ENCODE results near the gene ADGRA1.
"Not testable (repeated sequence)": the region's sequence is repeated elsewhere in the genome, so short reads cannot be mapped to it uniquely, and the experiment has no call there.

ADGRA1 gene

DNA sequence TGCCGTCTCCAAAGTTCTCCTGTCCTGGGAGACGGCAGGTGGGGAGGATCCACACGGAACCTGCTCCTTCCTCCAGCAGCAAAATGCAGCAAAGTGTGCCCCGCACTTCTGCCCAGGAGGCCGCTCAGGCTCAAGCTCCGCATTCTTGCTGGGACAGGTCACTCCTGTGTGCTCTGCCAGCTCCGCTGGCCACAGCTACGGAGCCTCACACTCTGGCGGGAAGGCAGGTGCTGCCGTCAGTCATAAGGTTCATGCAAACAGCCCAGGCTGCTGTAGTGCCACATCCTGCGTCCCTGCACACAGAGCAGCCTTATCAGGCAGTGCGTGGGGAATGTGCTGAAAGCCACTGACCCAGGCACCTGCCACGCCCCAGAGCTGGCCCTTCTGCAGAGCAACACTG is 22.4 kb downstream of the ADGRA1 start:
- ChIA-PET CTCF (interaction anchor here (0.6 kb wide), 1 partner anchor 600 kb away, joined by 3 read pairs; no protein-coding TSS in a partner anchor), POLR2A (no interaction called here)
- Histone ChIP-seq H3K4me1 (ENCODE audit: control insufficient read depth, insufficient read depth, low read length) (no peaks in the 10 kb centered on the region), H3K27ac (ENCODE audit: extremely low read depth, low read depth, low read length) (no peak overlapping the region), H3K9me3 (ENCODE audit: control insufficient read depth, insufficient read depth, low read depth, low read length) (no peaks in the 10 kb centered on the region), H3K4me3 (ENCODE audit: low read depth, low read length) (no peak overlapping the region), H3K36me3 (ENCODE audit: control insufficient read depth in 2 of 2, insufficient read depth in 1 of 2, low read length in 2 of 2) (no peaks in the 10 kb centered on the region)
- TF ChIP-seq ZNF175 (tag by site-specific recombination; IDR thresholded peaks at IDR 0.05) (no peak), OVOL3 (tag by site-specific recombination; IDR thresholded peaks at IDR 0.05) (no peak), ZNF560 (tag by site-specific recombination; IDR thresholded peaks at IDR 0.05; ENCODE audit: borderline replicate concordance) (no peak), KLF7 (tag by site-specific recombination; IDR thresholded peaks at IDR 0.05; ENCODE audit: borderline replicate concordance) (no peak), ZBTB21 (tag by site-specific recombination; IDR thresholded peaks at IDR 0.05) (no peak), SP3 (tag by site-specific recombination; IDR thresholded peaks at IDR 0.05) (no peak), ZNF239 (tag by site-specific recombination; IDR thresholded peaks at IDR 0.05) (no peak), ZNF791 (tag by site-specific recombination; IDR thresholded peaks at IDR 0.05) (no peak), ZNF501 (tag by site-specific recombination; IDR thresholded peaks at IDR 0.05) (no peak), ZNF366 (tag by site-specific recombination; conservative IDR thresholded peaks at IDR 0.05) (no peak), WT1 (tag by site-specific recombination; IDR thresholded peaks at IDR 0.05) (no peak), ZNF621 (tag by site-specific recombination; IDR thresholded peaks at IDR 0.05) (no peak), KLF9 (tag by site-specific recombination; IDR thresholded peaks at IDR 0.05; ENCODE audit: low read depth) (no peak)
- TF ChIP-seq, protein P1, sequence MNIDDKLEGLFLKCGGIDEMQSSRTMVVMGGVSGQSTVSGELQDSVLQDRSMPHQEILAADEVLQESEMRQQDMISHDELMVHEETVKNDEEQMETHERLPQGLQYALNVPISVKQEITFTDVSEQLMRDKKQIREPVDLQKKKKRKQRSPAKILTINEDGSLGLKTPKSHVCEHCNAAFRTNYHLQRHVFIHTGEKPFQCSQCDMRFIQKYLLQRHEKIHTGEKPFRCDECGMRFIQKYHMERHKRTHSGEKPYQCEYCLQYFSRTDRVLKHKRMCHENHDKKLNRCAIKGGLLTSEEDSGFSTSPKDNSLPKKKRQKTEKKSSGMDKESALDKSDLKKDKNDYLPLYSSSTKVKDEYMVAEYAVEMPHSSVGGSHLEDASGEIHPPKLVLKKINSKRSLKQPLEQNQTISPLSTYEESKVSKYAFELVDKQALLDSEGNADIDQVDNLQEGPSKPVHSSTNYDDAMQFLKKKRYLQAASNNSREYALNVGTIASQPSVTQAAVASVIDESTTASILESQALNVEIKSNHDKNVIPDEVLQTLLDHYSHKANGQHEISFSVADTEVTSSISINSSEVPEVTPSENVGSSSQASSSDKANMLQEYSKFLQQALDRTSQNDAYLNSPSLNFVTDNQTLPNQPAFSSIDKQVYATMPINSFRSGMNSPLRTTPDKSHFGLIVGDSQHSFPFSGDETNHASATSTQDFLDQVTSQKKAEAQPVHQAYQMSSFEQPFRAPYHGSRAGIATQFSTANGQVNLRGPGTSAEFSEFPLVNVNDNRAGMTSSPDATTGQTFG (tag by site-specific recombination; IDR thresholded peaks at IDR 0.05; ENCODE audit: borderline replicate concordance), result no peak
- TF ChIP-seq, protein P2, sequence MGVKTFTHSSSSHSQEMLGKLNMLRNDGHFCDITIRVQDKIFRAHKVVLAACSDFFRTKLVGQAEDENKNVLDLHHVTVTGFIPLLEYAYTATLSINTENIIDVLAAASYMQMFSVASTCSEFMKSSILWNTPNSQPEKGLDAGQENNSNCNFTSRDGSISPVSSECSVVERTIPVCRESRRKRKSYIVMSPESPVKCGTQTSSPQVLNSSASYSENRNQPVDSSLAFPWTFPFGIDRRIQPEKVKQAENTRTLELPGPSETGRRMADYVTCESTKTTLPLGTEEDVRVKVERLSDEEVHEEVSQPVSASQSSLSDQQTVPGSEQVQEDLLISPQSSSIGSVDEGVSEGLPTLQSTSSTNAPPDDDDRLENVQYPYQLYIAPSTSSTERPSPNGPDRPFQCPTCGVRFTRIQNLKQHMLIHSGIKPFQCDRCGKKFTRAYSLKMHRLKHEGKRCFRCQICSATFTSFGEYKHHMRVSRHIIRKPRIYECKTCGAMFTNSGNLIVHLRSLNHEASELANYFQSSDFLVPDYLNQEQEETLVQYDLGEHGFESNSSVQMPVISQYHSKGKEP (tag by site-specific recombination; IDR thresholded peaks at IDR 0.05), result no peak

DNA sequence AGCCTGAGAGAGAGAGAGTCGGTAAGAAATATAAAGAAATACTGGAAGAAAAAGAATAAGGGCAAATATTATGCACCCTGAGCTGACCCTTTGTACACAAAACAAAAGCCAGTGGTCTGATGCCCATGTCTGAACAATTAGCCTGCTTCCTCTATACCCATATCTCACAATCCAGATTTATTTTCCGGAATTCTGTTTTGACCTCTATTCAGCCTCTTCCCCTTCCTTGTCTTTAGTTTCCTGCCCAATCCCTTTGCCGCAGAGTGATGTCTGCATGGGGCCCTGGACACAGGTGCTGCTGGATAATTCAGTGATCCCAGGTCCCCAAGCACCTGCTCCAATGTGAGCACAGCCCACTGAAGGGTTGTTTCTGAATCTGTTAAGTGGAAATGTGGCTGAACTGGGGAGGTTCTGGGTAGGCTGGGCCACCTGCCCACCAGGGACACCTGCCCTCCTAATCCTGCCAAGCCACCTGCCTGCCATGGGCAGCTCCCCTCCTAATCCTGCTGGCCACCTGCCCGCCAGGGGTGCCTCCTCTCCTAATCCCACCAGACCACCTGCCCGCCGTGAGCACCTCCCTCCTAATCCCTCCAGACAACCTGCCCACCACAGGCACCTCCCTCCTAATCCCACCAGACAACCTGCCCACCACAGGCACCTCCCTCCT is 23.0 kb downstream of the ADGRA1 start:
- Histone ChIP-seq H3K4me3 (ENCODE audit: low read depth, low read length) (no peak overlapping the region), H3K36me3 (ENCODE audit: control insufficient read depth in 2 of 2, insufficient read depth in 1 of 2, low read length in 2 of 2) (no peaks in the 10 kb centered on the region), H3K27ac (ENCODE audit: extremely low read depth, low read depth, low read length) (no peak overlapping the region), H3K9me3 (ENCODE audit: control insufficient read depth, insufficient read depth, low read depth, low read length) (no peaks in the 10 kb centered on the region), H3K4me1 (ENCODE audit: control insufficient read depth, insufficient read depth, low read length) (no peaks in the 10 kb centered on the region)
- POLR2A ChIA-PET, result no interaction called here
- no peak for TF ChIP-seq ZNF366 (tag by site-specific recombination; conservative IDR thresholded peaks at IDR 0.05)
- TF ChIP-seq ZNF776 (tag by site-specific recombination; IDR thresholded peaks at IDR 0.05; ENCODE audit: borderline replicate concordance), result no peak
- CTCF ChIA-PET, result interaction anchor here (0.6 kb wide), 1 partner anchor 601 kb away, joined by 3 read pairs; no protein-coding TSS in a partner anchor

DNA sequence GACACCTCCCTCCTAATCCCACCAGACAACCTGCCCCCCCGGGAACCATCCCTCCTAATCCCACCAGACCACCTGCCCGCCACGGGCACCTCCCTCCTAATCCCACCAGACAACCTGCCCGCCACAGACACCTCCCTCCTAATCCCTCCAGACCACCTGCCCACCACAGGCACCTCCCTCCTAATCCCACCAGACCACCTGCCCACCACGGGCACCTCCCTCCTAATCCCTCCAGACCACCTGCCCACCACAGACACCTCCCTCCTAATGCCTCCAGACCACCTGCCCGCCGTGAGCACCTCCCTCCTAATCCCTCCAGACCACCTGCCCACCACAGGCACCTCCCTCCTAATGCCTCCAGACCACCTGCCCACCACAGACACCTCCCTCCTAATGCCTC is 23.9 kb downstream of the ADGRA1 start:
- H3K4me1 ChIP-seq (ENCODE audit: control insufficient read depth, insufficient read depth, low read length); H3K9me3 ChIP-seq (ENCODE audit: control insufficient read depth, insufficient read depth, low read depth, low read length); H3K36me3 ChIP-seq (ENCODE audit: control insufficient read depth in 2 of 2, insufficient read depth in 1 of 2, low read length in 2 of 2); POLR2A ChIA-PET; CTCF ChIA-PET; H3K27ac ChIP-seq (ENCODE audit: extremely low read depth, low read depth, low read length); H3K4me3 ChIP-seq (ENCODE audit: low read depth, low read length): not testable (repeated sequence)
